ENCODE data around the gene CEMIP. TPM values are rescaled to one million over a fixed set of nuclear protein-coding genes. Genes with fewer than 3 reads are reported as not detected.

The CEMIP gene, protein sequence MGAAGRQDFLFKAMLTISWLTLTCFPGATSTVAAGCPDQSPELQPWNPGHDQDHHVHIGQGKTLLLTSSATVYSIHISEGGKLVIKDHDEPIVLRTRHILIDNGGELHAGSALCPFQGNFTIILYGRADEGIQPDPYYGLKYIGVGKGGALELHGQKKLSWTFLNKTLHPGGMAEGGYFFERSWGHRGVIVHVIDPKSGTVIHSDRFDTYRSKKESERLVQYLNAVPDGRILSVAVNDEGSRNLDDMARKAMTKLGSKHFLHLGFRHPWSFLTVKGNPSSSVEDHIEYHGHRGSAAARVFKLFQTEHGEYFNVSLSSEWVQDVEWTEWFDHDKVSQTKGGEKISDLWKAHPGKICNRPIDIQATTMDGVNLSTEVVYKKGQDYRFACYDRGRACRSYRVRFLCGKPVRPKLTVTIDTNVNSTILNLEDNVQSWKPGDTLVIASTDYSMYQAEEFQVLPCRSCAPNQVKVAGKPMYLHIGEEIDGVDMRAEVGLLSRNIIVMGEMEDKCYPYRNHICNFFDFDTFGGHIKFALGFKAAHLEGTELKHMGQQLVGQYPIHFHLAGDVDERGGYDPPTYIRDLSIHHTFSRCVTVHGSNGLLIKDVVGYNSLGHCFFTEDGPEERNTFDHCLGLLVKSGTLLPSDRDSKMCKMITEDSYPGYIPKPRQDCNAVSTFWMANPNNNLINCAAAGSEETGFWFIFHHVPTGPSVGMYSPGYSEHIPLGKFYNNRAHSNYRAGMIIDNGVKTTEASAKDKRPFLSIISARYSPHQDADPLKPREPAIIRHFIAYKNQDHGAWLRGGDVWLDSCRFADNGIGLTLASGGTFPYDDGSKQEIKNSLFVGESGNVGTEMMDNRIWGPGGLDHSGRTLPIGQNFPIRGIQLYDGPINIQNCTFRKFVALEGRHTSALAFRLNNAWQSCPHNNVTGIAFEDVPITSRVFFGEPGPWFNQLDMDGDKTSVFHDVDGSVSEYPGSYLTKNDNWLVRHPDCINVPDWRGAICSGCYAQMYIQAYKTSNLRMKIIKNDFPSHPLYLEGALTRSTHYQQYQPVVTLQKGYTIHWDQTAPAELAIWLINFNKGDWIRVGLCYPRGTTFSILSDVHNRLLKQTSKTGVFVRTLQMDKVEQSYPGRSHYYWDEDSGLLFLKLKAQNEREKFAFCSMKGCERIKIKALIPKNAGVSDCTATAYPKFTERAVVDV (N-terminal part only)
- total RNA-seq (2022) (0.07 TPM in 2 replicates), Bru-seq, nascent RNA (percentile 14 among the genes with signal in this experiment), BruChase-seq, experiment 1, labeled RNA remaining after a 2-hour chase (percentile 14 among the genes with signal in this experiment), BruChase-seq, experiment 2, labeled RNA remaining after a 6-hour chase (percentile 15 among the genes with signal in this experiment)
- long read RNA-seq, result 0 reads

DNA sequence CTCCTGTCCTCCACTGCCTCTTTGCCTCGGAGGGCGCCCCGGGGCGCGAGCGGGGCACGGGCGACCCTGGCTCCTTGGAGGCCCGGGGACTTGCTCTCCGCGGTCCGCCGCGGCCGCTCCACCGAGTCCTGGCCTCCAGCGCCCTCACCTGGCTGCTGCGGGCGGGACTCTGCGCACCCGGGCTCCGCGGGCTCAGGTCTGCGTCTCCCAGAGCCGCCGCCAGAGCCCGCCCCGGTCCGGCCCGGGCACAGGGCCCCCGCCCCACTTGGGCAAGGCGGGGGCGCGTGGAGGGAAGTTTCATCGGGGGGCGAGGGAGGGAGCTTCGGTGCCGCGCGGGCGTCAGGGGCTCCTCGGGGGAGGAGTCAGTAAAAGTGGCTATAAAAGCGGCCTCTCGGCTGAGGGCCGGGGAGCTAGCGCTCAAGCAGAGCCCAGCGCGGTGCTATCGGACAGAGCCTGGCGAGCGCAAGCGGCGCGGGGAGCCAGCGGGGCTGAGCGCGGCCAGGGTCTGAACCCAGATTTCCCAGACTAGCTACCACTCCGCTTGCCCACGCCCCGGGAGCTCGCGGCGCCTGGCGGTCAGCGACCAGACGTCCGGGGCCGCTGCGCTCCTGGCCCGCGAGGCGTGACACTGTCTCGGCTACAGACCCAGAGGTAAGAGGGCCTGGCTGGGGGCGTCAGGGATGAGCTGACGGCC is at the start of gene CEMIP:
Gene CEMIP, plus strand, starts transcription at position 407 of the 694 bp plus-strand sequence. CDS start 94,510 bp downstream, outside the sequence.
- Mint-ChIP-seq H3K9me3 (ENCODE audit: unreplicated experiment) (no peaks in the 10 kb centered on the region), H3K36me3 (ENCODE audit: insufficient read depth, unreplicated experiment) (no peaks in the 10 kb centered on the region), H3K27me3 (ENCODE audit: insufficient read depth, unreplicated experiment) (peaks cover 8% of the 10 kb centered on the region), H3K27ac (ENCODE audit: unreplicated experiment) (no peak within 1 kb of the TSS), H3K4me3 (ENCODE audit: unreplicated experiment) (peak within 1 kb of the TSS; percentile 72), H3K4me1 (ENCODE audit: low read depth, unreplicated experiment) (peaks cover 5% of the 10 kb centered on the region)
- ChIA-PET CTCF (interaction anchor here (0.7 to 5.4 kb wide), 9 partner anchors 27 to 212 kb away, joined by 3 to 66 read pairs (median 5); no protein-coding TSS in a partner anchor), POLR2A (no interaction called here)
- DNase-seq, result peak; percentile 65 to 89
- no peaks in the 10 kb centered on the region for H3K36me3 ChIP-seq (ENCODE audit: control insufficient read depth, insufficient read depth, low read length)
- TF ChIP-seq, protein P1, sequence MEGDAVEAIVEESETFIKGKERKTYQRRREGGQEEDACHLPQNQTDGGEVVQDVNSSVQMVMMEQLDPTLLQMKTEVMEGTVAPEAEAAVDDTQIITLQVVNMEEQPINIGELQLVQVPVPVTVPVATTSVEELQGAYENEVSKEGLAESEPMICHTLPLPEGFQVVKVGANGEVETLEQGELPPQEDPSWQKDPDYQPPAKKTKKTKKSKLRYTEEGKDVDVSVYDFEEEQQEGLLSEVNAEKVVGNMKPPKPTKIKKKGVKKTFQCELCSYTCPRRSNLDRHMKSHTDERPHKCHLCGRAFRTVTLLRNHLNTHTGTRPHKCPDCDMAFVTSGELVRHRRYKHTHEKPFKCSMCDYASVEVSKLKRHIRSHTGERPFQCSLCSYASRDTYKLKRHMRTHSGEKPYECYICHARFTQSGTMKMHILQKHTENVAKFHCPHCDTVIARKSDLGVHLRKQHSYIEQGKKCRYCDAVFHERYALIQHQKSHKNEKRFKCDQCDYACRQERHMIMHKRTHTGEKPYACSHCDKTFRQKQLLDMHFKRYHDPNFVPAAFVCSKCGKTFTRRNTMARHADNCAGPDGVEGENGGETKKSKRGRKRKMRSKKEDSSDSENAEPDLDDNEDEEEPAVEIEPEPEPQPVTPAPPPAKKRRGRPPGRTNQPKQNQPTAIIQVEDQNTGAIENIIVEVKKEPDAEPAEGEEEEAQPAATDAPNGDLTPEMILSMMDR (IDR thresholded peaks at IDR 0.05; ENCODE audit: insufficient read depth in 1 of 2, low read depth in 1 of 2, low read length in 1 of 2, severe bottlenecking in 1 of 2, unreplicated experiment in 1 of 2), result peak; percentile 74 to 75
- intact Hi-C loops (cut with micrococcal nuclease; ENCODE audit: unreplicated experiment), result loop anchor here (1.0 kb wide), 4 partner anchors 160 to 324 kb away; no protein-coding TSS in a partner anchor
- H3K4me1 ChIP-seq, result no peaks in the 10 kb centered on the region
- peak within 1 kb of the TSS; percentile 36 for H3K4me3 ChIP-seq (ENCODE audit: low read depth, low read length)
- H3K9me3 ChIP-seq, result no peaks in the 10 kb centered on the region
- BruUV-seq (replicated peaks), result no TSS peak
- no peaks in the 10 kb centered on the region; the same call in 1 of the 2 replicates for H3K27me3 ChIP-seq (replicated peaks; ENCODE audit: control insufficient read depth, insufficient read depth, low read length)

DNA sequence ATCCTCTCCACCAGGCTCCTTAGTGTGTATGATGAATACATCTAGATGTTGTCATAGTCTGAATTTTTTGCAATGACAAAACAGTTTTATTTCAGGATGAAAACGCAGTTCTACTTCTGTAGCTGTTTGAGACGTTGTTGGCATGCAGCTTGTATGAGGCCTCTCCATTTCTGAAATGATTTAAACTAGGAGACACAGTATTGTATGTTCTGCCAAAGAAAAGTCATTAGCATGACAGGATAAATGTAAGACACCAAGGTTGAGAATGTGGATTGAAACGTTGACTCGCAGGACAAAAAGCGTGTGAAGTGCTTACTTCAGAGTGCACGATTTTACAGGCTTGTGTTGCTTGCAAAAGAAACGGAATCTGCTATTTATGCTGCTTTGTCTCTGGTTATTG is 48.8 kb upstream of the CEMIP start:
- ChIA-PET CTCF (no interaction called here), POLR2A (no interaction called here)
- Mint-ChIP-seq H3K4me3 (ENCODE audit: unreplicated experiment) (no peak overlapping the region), H3K36me3 (ENCODE audit: insufficient read depth, unreplicated experiment) (peaks cover 13% of the 10 kb centered on the region), H3K27ac (ENCODE audit: unreplicated experiment) (no peak overlapping the region), H3K4me1 (ENCODE audit: low read depth, unreplicated experiment) (peaks cover 29% of the 10 kb centered on the region), H3K9me3 (ENCODE audit: unreplicated experiment) (no peaks in the 10 kb centered on the region), H3K27me3 (ENCODE audit: insufficient read depth, unreplicated experiment) (no peaks in the 10 kb centered on the region)
- TF ChIP-seq, protein P1 (IDR thresholded peaks at IDR 0.05; ENCODE audit: insufficient read depth in 1 of 2, low read depth in 1 of 2, low read length in 1 of 2, severe bottlenecking in 1 of 2, unreplicated experiment in 1 of 2), result no peak
- Histone ChIP-seq H3K9me3 (no peaks in the 10 kb centered on the region), H3K36me3 (ENCODE audit: control insufficient read depth, insufficient read depth, low read length) (no peaks in the 10 kb centered on the region; the same call in 1 of the 2 replicates), H3K4me1 (peaks cover 24% of the 10 kb centered on the region), H3K4me3 (ENCODE audit: low read depth, low read length) (no peak overlapping the region), H3K27me3 (replicated peaks; ENCODE audit: control insufficient read depth, insufficient read depth, low read length) (no peaks in the 10 kb centered on the region)
- no peak for DNase-seq
- BruUV-seq (replicated peaks), result no TSS peak
- intact Hi-C loops (cut with micrococcal nuclease; ENCODE audit: unreplicated experiment), result no loop called here
